Activated CD4-positive, alpha-beta T cell treated with anti-CD3 and anti-CD28 coated beads, Interleukin-2, amount 50 U/mL, for 48 hours (primary cell): Measurements from ENCODE around the gene CLCNKB.
"Not testable (repeated sequence)": the region's sequence is repeated elsewhere in the genome, so short reads cannot be mapped to it uniquely, and the experiment has no call there.

Experiments used
- DNase-seq, 2 experiments: peaks; one replicate each; pipeline ENCODE4 v3.0.0-alpha.2; 2020

The CLCNKB gene

DNA sequence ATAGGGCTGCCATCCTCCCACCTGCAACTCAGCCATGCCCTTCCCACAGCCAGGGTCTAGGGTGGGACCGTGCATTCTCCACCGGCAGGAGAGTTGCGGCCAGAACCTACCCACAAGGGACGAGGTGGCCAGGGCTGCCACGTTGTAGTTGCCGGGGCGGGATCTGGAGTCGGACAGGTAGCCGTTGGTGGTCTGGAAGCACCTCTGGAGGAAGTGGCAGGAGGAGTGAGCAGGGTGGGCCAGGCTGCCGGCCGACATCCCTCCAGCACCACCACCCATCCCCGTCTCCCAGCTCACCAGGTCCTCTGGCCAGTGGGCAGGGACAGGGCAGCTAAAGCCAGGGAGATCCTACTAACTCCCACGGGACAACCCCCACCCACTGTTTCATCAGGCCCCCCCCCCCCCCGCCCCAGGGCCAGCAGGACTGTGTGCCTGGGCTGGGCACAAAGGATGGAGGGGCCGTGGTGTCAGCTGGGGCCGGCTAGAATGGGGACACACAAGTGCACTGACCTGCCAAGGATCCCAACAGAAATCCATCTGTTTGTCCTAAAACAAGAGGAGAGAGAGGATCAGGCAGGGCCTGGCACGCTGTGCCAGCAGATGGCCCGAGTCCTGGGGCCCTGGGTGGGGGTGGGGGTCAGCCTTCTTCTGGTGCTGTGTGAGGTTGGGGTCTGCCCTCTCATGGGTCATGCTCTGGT, 18.6 kb downstream of the CLCNKB start:
- not testable (repeated sequence) for DNase-seq

DNA sequence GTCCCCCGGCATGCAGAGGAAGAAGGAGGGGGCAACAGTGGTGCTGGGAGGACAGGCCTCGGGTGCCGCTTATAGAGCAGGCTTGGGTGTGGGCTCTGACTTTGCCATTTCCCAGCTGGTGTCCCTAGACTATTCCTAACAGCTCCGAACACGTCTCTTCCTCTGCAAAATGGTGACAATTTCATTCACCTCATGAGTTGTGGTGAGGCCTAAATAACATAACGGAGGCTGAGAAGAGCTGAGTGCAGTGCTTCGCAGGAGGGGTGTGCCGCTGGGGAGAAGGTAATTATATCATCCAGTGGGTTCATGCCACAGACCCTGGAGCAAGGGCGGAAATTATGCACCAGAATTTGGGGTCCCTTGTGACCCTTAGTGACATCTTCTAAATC, 19.1 kb downstream of the CLCNKB start:
- DNase-seq: not testable (repeated sequence)

DNA sequence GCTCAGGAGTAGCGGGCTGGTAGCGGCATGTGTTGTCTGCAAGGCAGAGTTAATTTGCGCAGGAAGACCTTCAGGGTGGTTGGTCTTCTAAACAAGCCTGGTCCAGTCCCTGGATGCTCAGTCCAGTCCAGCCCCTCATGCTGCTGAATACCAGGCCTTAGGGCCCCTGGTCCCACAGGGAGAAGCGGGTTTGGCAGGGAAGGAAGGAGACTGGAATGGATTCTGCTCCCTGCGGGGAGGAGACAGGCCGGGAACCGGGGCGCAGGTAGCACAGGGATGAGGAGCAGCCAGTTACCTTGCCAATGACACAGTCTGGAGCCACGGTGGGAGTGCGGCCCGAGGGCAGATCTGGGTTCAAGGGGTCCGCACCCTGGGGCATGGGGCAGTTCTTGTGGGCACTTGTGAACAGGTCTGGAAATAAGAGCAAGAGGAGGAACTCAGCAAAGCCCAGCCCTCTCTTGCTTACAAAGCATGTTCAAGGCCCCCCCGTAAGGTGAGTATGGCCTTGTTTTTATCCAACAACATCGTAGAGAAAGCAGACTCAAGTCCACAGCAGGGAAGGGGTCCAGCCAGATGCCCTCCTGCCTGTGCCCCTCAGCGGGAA, 19.7 kb downstream of the CLCNKB start:
- no peak for DNase-seq

DNA sequence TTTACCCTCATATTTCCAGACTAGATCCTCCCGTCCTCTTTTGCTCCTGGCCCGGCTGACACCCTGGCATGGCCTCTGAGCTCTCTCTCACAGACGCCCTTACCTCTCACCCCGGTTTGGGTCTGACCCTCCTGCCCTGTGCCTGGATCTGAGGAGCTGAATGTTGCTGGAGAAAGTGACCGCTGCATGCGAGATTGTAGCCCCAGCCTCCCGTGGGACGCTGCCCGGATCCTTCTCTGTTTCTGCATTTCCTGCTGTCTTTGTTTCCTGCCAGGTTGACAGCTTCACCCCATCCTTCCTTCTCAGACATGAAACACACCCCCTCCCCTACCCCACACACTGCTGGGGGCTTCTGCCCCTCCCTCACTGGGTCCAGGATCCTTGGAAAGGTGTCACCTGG, 20.3 kb downstream of the CLCNKB start:
- DNase-seq: no peak

DNA sequence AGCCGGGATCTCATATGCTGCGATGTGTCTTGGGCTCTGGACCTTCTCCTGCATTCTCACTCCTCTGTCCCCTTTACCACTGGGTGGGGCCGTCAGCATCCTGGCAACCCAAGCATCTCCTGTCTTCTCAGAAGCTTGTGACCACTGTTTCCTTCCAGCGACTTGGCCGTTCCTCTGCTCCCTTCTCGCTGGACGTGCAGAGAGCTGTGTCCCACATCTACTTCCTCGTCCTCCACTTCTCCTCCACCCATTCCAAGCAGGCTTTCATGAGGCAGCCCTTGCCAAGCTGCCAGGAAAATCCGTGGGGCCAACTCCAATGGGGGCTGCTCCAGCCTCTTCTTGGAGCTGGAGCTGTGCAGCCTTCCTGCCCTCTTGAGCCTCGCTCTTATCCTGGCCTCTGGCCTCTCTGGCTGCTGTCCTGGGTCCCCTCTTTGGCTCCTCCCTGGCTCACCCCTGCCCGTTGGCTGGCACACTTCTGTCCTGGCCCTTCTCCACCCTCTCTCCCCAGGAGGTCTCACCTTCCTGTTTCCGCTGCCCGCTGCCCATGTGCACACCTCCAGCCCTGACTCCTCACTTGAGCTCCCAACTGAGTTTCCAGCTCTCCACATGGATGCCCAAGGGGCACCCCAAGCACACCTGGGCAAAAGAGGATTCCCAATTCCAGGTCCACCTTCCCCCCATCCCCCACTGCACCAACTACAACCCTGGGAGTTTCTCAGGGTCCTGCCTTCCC, 21.1 kb downstream of the CLCNKB start:
- no peak for DNase-seq

- no peak for DNase-seq
Measured at GRCh38 chr1:16065269-16065576, 21.6 kb downstream of the CLCNKB start.

GRCh38 chr1:16066245-16066644, 22.7 kb downstream of the CLCNKB start:
- DNase-seq: no peak

DNA sequence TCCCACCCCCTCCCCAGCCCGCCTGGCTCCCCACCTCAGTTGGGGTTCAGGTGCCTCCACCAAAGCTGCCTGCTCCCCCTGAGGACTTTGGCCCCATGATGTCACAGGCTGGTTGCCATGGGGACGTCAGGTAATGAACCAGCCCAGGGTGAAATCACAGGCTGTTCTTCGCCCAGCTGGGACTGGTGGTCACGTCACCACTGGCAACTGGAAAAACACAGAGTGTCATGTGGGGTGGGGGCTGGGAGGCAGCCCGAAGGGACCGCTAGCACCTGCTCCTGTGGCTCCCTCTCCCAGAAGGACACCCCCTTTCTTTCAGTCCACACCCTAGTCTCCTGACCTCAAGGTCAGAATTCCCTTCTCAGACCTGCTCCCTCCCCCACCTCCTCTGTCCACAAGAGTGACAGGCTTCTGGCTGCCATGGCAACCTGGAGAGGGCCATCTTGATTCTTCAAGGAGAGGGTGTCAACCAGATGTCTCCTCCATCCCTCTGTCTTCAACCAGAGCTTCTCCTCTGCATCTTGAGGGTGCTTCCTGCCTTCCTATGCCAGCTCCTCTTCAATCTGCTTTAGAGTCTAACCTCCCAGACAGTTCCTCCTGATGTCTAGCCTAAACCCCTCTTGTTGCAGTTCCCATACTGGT, 23.7 kb downstream of the CLCNKB start:
- no peak for DNase-seq

GRCh38 chr1:16067933-16068332, 24.4 kb downstream of the CLCNKB start:
- no peak for DNase-seq

GRCh38 chr1:16068356-16069270, 25.0 kb downstream of the CLCNKB start:
- DNase-seq: no peak

- DNase-seq: no peak
Measured at GRCh38 chr1:16070640-16071355, 27.2 kb downstream of the CLCNKB start.

GRCh38 chr1:16071614-16072013, 28.0 kb downstream of the CLCNKB start:
- DNase-seq: no peak

- DNase-seq: no peak
Measured at GRCh38 chr1:16072095-16072494, 28.5 kb downstream of the CLCNKB start.

- DNase-seq: peak in 1 of 2 experiments; percentile 14
Measured at GRCh38 chr1:16072616-16073484, 29.3 kb downstream of the CLCNKB start.

DNA sequence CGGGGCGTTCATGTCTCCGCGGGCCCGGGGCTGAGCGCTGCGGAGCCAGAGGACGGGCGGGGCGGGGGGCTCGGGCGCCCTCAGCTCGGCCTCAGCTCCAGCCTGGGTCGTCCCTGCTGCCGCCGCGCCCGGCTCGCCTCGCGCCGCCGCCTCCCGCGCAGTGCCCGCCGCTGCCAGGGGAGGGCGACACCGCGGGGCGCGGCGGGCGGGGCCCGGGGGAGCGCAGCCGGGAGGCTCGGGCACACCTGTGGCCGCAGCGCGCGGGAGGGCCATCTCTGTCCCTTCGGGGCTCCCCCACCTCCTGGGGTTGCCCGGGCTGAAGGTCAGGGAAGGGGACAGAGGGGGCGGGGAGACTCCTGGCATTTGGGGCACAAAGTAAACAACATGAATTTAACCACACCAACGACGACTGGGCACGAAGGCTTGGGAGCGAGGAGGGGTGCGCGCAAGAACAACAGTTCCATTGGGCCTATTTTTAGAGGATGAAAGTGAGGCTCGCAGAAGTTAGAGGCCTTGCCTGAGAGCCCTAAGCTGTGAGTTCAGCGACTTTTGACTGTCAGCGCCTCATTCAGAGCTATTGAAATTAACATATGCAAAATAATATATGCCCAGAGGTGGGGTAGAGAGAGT, 30.0 kb downstream of the CLCNKB start, which contains the start of gene FAM131C:
Gene FAM131C (minus strand): TSS at position 162 of the 630 bp plus-strand sequence. CDS start 209 bp downstream, outside the sequence.
- peak; percentile 43 to 45 for DNase-seq

GRCh38 chr1:16074217-16074616, 30.6 kb downstream of the CLCNKB start:
- no peak for DNase-seq

GRCh38 chr1:16075337-16076030, 31.9 kb downstream of the CLCNKB start:
- no peak for DNase-seq

DNA sequence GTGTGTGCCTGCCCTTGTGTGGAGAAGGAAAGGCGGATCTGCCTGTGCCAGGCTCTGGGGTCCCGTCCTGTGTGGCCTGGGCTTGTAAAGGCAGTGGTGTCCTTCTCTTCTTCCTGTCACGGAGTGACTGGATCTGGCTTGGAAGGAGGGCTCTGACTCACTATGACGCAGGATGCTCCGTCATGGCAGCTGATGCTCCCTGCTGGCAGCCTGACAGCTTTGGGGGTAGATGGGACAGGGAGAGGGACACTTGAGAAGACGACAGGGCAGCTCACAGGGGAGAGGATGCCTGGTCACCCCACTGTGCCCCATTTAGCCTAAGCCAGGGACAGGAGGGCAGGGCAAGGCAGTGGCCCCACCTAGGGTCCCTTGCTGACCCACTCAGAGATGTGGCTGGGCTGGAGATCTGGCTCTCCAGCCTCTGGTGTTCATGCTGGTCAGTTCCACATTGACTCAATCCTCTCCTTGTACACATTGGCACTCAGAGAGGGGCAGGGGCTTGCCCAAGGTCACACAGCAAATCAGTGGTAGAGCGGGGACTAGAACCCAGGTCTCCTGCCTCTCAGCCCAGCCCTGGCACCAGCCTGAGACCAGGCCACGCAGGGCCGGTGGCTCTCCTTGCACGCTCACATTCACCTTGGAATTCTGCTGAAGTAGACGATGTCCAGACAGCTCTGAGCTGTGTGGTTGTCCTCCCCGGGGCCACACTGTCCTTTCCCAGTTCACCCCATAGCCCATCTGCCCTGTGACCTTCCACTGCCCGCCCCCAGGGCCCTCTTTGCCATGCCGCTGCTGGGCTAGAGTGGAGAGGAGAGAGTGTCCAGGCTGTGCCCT, 32.7 kb downstream of the CLCNKB start:
- DNase-seq: no peak

GRCh38 chr1:16076865-16077238, 33.3 kb downstream of the CLCNKB start:
- no peak for DNase-seq
